ENCODE results near the gene PTHLH.

GRCh38 chr12:27940756-27941402, 31.7 kb downstream of the PTHLH start:
- TF ChIP-seq POLR2A (IDR thresholded peaks at IDR 0.05) = no peak
- TF ChIP-seq CTCF (IDR thresholded peaks at IDR 0.05) = peak; percentile 38 to 83 (median 66)

Measured in thyroid gland (tissue), 4 donors.